ENCODE results near the gene ZNF32. TPM values are rescaled to one million over a fixed set of nuclear protein-coding genes. Genes with fewer than 3 reads are reported as not detected.

ZNF32 gene
- total RNA-seq, 1 experiment from 2014 or later, result 37.6 TPM

GRCh38 chr10:43616697-43617370 is 31.8 kb downstream of the ZNF32 start:
- Histone ChIP-seq H3K27ac (ENCODE audit: low read depth, low read length, poor library complexity, severe bottlenecking) (no peak overlapping the region), H3K4me1 (ENCODE audit: insufficient read depth, low read length, poor library complexity, severe bottlenecking) (no peaks in the 10 kb centered on the region), H3K4me3 (ENCODE audit: low read depth, low read length, poor library complexity, severe bottlenecking) (no peak overlapping the region), H3K9me3 (ENCODE audit: low read depth, low read length, poor library complexity, severe bottlenecking) (peaks cover 55% of the 10 kb centered on the region), H3K36me3 (ENCODE audit: insufficient read depth, low read length, poor library complexity, severe bottlenecking) (peaks cover 16% of the 10 kb centered on the region), H3K27me3 (replicated peaks; ENCODE audit: insufficient read depth, low read depth, low read length, poor library complexity) (no peaks in the 10 kb centered on the region)
- ChIA-PET POLR2A (ENCODE audit: low non-redundant PET) (no interaction called here), CTCF (no interaction called here)
- BruUV-seq (replicated peaks), result no TSS peak
- no peak for DNase-seq (ENCODE audit: low spot score)
- TF ChIP-seq EZH2 (IDR thresholded peaks at IDR 0.05; ENCODE audit: borderline replicate concordance, low read depth, low read length, poor library complexity, severe bottlenecking) (no peak), CTCF (conservative IDR thresholded peaks at IDR 0.05; ENCODE audit: low read depth, low read length) (no peak)
- intact Hi-C loops (cut with micrococcal nuclease; ENCODE audit: unreplicated experiment), result no loop called here

GRCh38 chr10:43610636-43611035 is 38.0 kb downstream of the ZNF32 start:
- ChIA-PET POLR2A (ENCODE audit: low non-redundant PET) (no interaction called here), CTCF (no interaction called here)
- no peak for DNase-seq (ENCODE audit: low spot score)
- Histone ChIP-seq H3K27me3 (replicated peaks; ENCODE audit: insufficient read depth, low read depth, low read length, poor library complexity) (no peaks in the 10 kb centered on the region), H3K4me3 (ENCODE audit: low read depth, low read length, poor library complexity, severe bottlenecking) (no peak overlapping the region), H3K9me3 (ENCODE audit: low read depth, low read length, poor library complexity, severe bottlenecking) (peaks cover 17% of the 10 kb centered on the region), H3K4me1 (ENCODE audit: insufficient read depth, low read length, poor library complexity, severe bottlenecking) (peaks cover 7% of the 10 kb centered on the region), H3K27ac (ENCODE audit: low read depth, low read length, poor library complexity, severe bottlenecking) (no peak overlapping the region), H3K36me3 (ENCODE audit: insufficient read depth, low read length, poor library complexity, severe bottlenecking) (peaks cover 11% of the 10 kb centered on the region)
- no TSS peak for BruUV-seq (replicated peaks)
- no peak for TF ChIP-seq CTCF (conservative IDR thresholded peaks at IDR 0.05; ENCODE audit: low read depth, low read length)
- TF ChIP-seq EZH2 (IDR thresholded peaks at IDR 0.05; ENCODE audit: borderline replicate concordance, low read depth, low read length, poor library complexity, severe bottlenecking), result no peak
- intact Hi-C loops (cut with micrococcal nuclease; ENCODE audit: unreplicated experiment), result no loop called here

- POLR2A ChIA-PET (ENCODE audit: low non-redundant PET), result no interaction called here
- Histone ChIP-seq H3K27me3 (replicated peaks; ENCODE audit: insufficient read depth, low read depth, low read length, poor library complexity) (no peaks in the 10 kb centered on the region), H3K9me3 (ENCODE audit: low read depth, low read length, poor library complexity, severe bottlenecking) (peaks cover 4% of the 10 kb centered on the region), H3K27ac (ENCODE audit: low read depth, low read length, poor library complexity, severe bottlenecking) (no peak overlapping the region), H3K4me1 (ENCODE audit: insufficient read depth, low read length, poor library complexity, severe bottlenecking) (peaks cover 7% of the 10 kb centered on the region), H3K36me3 (ENCODE audit: insufficient read depth, low read length, poor library complexity, severe bottlenecking) (peaks cover 4% of the 10 kb centered on the region), H3K4me3 (ENCODE audit: low read depth, low read length, poor library complexity, severe bottlenecking) (peak overlapping the region; percentile 82)
- no peak for TF ChIP-seq CTCF (conservative IDR thresholded peaks at IDR 0.05; ENCODE audit: low read depth, low read length)
- no peak for TF ChIP-seq EZH2 (IDR thresholded peaks at IDR 0.05; ENCODE audit: borderline replicate concordance, low read depth, low read length, poor library complexity, severe bottlenecking)
- CTCF ChIA-PET, result no interaction called here
- no TSS peak for BruUV-seq (replicated peaks)
- intact Hi-C loops (cut with micrococcal nuclease; ENCODE audit: unreplicated experiment), result loop anchor here (2.0 kb wide), 1 partner anchor 32 kb away; the partner anchor contains the start of gene ZNF239
- DNase-seq (ENCODE audit: low spot score), result no peak
Observed at GRCh38 chr10:43607199-43607573, 41.5 kb downstream of the ZNF32 start.

Data from A673 (cell line).